Psoas muscle (tissue), 8 donors: ENCODE data around the gene RAB40B. TPM values are rescaled to one million over a fixed set of nuclear protein-coding genes. Genes with fewer than 3 reads are reported as not detected.

Experiments used
- ATAC-seq, 4 donors: fragments of 200-7000 bp; cut with Tn5 transposase; one replicate each; pipeline ENCODE4 v1.9.1; 2020; ENCODE audit warnings: moderate library complexity in 3 of 4, mild to moderate bottlenecking in 2 of 4
- DNase-seq, 2 donors: peaks; one replicate each; pipeline ENCODE4 v3.0.0-alpha.2; 2020
- H3K27ac ChIP-seq: fragments of 200-600 bp; one replicate; pipeline ENCODE4 v1.8.0; 2022
- H3K27me3 ChIP-seq, 3 donors: fragments of 200-600 bp in 1 of 3; one replicate each; pipeline versions ENCODE4 v1.6.1 to v1.8.0; 2013 to 2022; ENCODE audit warnings: low read length in 2 of 3, mild to moderate bottlenecking in 2 of 3, moderate library complexity in 1 of 3; ENCODE audit not compliant: insufficient read depth in 3 of 3
- H3K36me3 ChIP-seq, 2 donors: fragments of 200-600 bp in 1 of 2; one replicate each; pipeline versions ENCODE4 v1.6.1 to v1.8.0; 2013 to 2022; ENCODE audit warnings: low read depth in 1 of 2, mild to moderate bottlenecking in 1 of 2, moderate library complexity in 1 of 2; ENCODE audit not compliant: insufficient read depth in 1 of 2
- H3K4me1 ChIP-seq: fragments of 200-600 bp; one replicate; pipeline ENCODE4 v1.8.0; 2022
- H3K4me3 ChIP-seq: fragments of 200-600 bp; one replicate; pipeline ENCODE4 v1.8.0; 2022; ENCODE audit warnings: mild to moderate bottlenecking
- H3K9me3 ChIP-seq: fragments of 200-600 bp; one replicate; pipeline ENCODE4 v1.8.0; 2022
- WGBS, 3 donors: extraction: QIAGEN DNeasy Blood & Tissue Kit; methylation state at CpG; one replicate each; pipeline versions ENCODE4 v1.1.6 to v1.1.7; 2013; 5-methylcytosine and 5-hydroxymethylcytosine counted together
- intact Hi-C, 2 donors: fragments of 100-400 bp; cut with DNase I; formaldehyde crosslinking; loops; one replicate each; pipeline versions ENCODE4 v1.11.0 to v1.14.2; 2022
- polyA plus RNA-seq, 3 donors: library from polyadenylated mRNA; stranded (reverse); fragments of 200-250 nt; gene quantifications; one replicate each; pipeline ENCODE4 v1.2.3, GENCODE V29; 2013
- total RNA-seq, 4 donors: library from RNA; stranded (reverse); fragmentation: NEBNext Ultra II Directional in 2 of 4; extraction: Animal tissue kit (Norgen Biotek cat#: 25700) in 2 of 4; gene quantifications; one replicate each; pipeline versions ENCODE4 v1.2.1 to v1.2.4, GENCODE V29; 2021 to 2023
- TF ChIP-seq, protein P1 (sequence below): fragments of 200-600 bp; IDR thresholded peaks from one replicate; pipeline ENCODE4 v1.8.0; 2022; ENCODE audit warnings: antibody characterized with exemption
- donor health status: healthy with polysubstance abuse.
- donor health status: DM: no; HTN: no; CAD: no; lungs with moderate emphysema.
- donor health status: Bipolar disorder and iron deficiency.
- donor health status: healthy.
- donor health status: DM: yes; HTN: yes; CAD: no.
- donor health status: DM: no; HTN: no; CAD: no.
- donor health status: DM: no; HTN: no; CAD: no.
- donor health status: DM: yes; HTN: yes; CAD: no.

Gene RAB40B
- total and polyA plus RNA-seq, 7 donors, result 3.9 to 42.9 (median 19.4) TPM

DNA sequence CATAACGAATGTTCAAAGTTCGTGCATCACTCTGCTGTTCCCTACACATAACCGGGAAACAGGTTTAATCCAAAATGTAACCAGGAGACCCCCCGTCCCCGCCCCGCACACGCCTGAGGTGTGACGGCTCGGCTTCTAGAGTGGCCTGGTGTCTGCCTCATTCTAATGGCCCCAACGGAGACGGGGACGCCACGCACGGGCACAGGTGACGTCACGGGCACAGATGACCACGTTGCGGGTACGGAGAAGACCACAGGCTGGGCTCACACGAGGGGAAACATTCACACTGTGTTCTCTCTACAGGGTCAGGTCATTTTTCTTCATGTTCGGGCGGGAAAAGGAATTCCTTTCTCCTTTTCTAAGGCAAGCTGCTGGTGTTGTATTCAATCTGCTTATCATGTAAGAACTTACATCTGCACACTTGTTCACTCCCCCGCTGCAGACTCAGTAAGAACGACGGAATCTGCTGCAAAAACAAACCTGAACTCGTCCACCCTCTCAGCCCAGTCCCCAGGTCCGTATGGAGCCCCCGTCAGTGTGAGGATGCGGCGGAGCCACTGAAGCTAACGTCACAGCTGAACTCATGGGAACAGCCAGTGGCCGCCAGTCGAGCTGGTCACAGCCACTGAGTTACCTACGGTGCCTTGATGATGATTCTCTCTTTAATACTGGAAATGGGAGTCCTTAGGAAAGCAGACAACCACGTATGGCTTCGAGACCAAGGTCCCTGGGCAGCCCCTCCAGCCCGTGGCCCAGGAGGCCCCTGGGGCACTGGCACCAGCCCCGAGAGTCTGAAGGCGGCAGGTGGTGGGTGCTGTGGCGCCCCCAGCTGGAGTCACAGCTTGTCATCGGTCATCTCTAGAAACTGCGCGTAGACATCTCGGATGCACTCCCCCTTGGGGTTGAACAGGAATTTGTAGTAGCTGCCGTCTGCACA is 83.1 kb downstream of the RAB40B start:
- 88 to 92% (median 89%) methylated on average over 45 of the region's 45 CpGs for WGBS, 3 donors
- intact Hi-C loops, result no loop called here
- no peak overlapping the region for H3K27ac ChIP-seq
- no peak for DNase-seq
- peaks cover 9 to 87% of the 10 kb centered on the region in 2 donors for H3K36me3 ChIP-seq
- ATAC-seq, result no peak
- no peak overlapping the region for H3K4me3 ChIP-seq
- no peaks in the 10 kb centered on the region for H3K27me3 ChIP-seq
- no peaks in the 10 kb centered on the region for H3K4me1 ChIP-seq
- no peaks in the 10 kb centered on the region for H3K9me3 ChIP-seq
- TF ChIP-seq, protein P1, sequence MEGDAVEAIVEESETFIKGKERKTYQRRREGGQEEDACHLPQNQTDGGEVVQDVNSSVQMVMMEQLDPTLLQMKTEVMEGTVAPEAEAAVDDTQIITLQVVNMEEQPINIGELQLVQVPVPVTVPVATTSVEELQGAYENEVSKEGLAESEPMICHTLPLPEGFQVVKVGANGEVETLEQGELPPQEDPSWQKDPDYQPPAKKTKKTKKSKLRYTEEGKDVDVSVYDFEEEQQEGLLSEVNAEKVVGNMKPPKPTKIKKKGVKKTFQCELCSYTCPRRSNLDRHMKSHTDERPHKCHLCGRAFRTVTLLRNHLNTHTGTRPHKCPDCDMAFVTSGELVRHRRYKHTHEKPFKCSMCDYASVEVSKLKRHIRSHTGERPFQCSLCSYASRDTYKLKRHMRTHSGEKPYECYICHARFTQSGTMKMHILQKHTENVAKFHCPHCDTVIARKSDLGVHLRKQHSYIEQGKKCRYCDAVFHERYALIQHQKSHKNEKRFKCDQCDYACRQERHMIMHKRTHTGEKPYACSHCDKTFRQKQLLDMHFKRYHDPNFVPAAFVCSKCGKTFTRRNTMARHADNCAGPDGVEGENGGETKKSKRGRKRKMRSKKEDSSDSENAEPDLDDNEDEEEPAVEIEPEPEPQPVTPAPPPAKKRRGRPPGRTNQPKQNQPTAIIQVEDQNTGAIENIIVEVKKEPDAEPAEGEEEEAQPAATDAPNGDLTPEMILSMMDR, result no peak

DNA sequence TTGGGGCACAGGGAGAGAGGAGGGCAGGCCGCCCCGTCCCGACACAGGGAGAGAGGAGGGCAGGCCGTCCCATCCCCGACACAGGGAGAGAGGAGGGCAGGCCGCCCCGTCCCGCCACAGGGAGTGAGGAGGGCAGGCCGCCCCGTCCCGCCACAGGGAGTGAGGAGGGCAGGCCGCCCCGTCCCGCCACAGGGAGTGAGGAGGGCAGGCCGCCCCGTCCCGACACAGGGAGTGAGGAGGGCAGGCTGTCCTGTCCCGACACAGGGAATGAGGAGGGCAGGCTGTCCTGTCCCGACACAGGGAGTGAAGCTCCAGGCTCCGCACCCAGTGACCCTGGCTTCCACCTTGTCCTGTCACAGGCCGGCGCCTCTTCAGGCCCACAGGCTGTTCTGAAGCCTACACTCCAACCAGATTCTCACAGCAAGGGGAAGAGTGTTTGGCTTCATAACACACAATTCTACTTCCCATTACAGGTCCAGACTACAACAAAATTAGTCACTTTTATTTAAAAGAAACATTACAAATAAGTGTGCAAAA is 84.3 kb downstream of the RAB40B start:
- DNase-seq (no peak), ATAC-seq (no peak)
- Histone ChIP-seq H3K9me3 (no peaks in the 10 kb centered on the region), H3K36me3 (peaks cover 9 to 87% of the 10 kb centered on the region in 2 donors), H3K4me1 (no peaks in the 10 kb centered on the region), H3K4me3 (no peak overlapping the region), H3K27ac (no peak overlapping the region), H3K27me3 (no peaks in the 10 kb centered on the region)
- intact Hi-C loops, result no loop called here
- WGBS, 3 donors, result 74 to 95% (median 88%) methylated on average over 4 to 14 of the region's 22 CpGs
- TF ChIP-seq, protein P1, result no peak

DNA sequence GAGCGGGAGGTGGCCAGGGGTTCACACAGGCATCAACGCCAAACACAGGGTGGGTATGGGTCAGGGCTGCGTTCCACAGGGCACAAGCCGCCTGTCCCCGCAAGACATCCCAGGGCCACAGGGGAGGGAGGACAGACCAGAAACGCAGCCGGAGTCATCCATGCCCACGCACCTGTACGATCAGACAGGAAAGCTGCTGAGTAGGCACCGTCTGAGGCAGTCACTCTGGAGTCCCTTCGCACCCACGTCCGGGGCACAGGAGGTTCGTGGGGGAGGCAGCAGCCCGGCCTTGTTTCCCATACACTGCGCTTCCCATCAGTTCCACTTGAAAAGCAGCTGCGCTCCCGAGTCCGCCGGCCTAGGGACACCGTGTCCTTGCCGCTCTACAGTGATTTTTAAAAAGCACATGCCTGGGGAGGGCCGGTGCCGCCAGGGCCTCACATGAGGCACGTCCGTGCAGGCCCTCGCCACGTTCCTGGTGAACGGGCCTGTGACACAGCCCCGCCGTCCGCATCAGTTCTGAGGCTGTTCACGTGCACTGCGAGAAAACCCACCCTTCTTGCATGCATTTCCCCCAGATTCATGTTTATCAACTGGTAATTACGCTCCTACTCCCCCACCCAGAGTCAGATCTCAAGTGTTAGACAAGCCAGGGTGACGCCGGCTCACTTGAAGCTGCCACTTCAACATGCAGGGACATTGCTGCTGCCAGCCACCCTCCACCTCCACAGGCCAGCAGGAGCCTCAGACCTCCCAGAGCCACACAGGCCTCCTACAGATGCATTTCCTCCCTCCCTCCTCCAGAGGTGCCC is 85.0 kb downstream of the RAB40B start:
- Histone ChIP-seq H3K36me3 (peaks cover 9 to 82% of the 10 kb centered on the region in 2 donors), H3K27ac (no peak overlapping the region), H3K9me3 (no peaks in the 10 kb centered on the region), H3K4me1 (no peaks in the 10 kb centered on the region), H3K4me3 (no peak overlapping the region), H3K27me3 (no peaks in the 10 kb centered on the region)
- intact Hi-C loops, result no loop called here
- WGBS, 3 donors, result 77 to 87% (median 83%) methylated on average over 37 of the region's 37 CpGs
- TF ChIP-seq, protein P1, result no peak
- ATAC-seq (peak; percentile 12 to 38 (median 25)), DNase-seq (no peak)

DNA sequence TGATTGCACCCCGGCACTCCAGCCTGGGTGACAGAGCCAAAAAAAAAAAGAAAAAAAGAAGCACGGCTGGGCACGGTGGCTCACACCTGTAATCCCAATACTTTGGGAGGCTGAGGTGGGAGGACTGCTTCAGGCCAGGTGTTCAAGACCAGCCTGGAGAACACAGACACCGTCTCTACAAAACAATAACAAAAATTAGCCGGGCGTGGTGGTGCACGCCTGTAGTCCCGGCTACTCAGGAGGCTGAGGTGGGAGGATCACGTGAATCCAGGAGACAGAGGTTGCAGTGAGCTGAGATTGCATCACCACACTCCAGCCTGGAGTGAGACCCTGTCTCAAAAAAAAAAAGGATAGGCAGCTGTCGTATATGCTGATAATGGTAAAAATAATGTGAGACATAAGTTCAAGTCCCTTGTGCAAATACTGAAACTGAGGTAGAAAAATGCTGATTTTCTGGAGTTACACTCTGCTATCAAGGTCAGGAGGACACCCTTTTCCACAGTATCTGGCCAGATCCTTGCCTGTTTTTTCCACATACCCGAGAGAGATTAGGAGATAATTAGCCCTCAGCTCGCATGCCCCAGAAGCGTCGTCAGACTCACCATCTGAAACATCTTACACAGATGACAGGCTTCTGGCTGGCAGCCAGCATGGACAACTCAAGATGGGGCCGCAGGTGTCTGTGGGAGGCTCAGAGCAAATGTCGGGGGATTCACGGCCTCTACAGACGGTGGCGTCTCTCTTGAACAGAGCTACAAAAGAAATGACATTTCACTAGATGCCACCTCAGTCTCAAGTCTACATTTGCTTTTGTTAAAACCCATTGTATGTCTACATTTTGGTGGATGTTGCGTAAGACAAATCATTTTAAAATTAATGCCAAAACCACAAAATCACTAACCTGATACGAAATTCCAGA is 87.1 kb downstream of the RAB40B start:
- DNase-seq (peak in 1 of 2 donors; percentile 75), ATAC-seq (peak; percentile 33 to 46 (median 40))
- Histone ChIP-seq H3K4me3 (no peak overlapping the region), H3K36me3 (peaks cover 4 to 66% of the 10 kb centered on the region in 2 donors), H3K27ac (no peak overlapping the region), H3K4me1 (no peaks in the 10 kb centered on the region), H3K27me3 (no peaks in the 10 kb centered on the region), H3K9me3 (no peaks in the 10 kb centered on the region)
- TF ChIP-seq, protein P1, result no peak
- 66 to 74% (median 66%) methylated on average over 21 of the region's 21 CpGs for WGBS, 3 donors
- intact Hi-C loops, result no loop called here
